Liver (tissue), 9 donors: Measurements from ENCODE around the gene REEP3. TPM values are rescaled to one million over a fixed set of nuclear protein-coding genes. Genes with fewer than 3 reads are reported as not detected.

Experiments used
- DNase-seq: peaks from one replicate; pipeline ENCODE4 v3.0.0-alpha.2; 2017; ENCODE audit warnings: low spot score
- H3K27ac ChIP-seq, 2 donors: one replicate each; pipeline ENCODE4 v1.7.0; 2013; ENCODE audit warnings: inconsistent platforms in 2 of 2, low read length in 2 of 2, control low read depth in 1 of 2, low read depth in 1 of 2, mild to moderate bottlenecking in 1 of 2
- H3K27me3 ChIP-seq, 4 donors: one replicate each; pipeline versions ENCODE4 v1.6.1 to v1.7.0; 2013; ENCODE audit warnings: low read length in 3 of 4, inconsistent platforms in 1 of 4, mild to moderate bottlenecking in 1 of 4, moderate library complexity in 1 of 4; ENCODE audit not compliant: control insufficient read depth in 4 of 4, insufficient read depth in 4 of 4
- H3K36me3 ChIP-seq, 4 donors: one replicate each; pipeline versions ENCODE4 v1.6.1 to v1.7.0; 2013; ENCODE audit warnings: low read length in 3 of 4, mild to moderate bottlenecking in 3 of 4, low read depth in 1 of 4, moderate library complexity in 1 of 4; ENCODE audit not compliant: control insufficient read depth in 4 of 4, insufficient read depth in 3 of 4
- H3K4me1 ChIP-seq, 4 donors: one replicate each; pipeline versions ENCODE4 v1.6.1 to v1.7.0; 2013; ENCODE audit warnings: low read length in 3 of 4, mild to moderate bottlenecking in 3 of 4, moderate library complexity in 1 of 4; ENCODE audit not compliant: control insufficient read depth in 4 of 4, insufficient read depth in 4 of 4
- H3K4me3 ChIP-seq, 3 donors: one replicate each; pipeline versions ENCODE4 v1.6.1 to v1.7.0; 2013; ENCODE audit warnings: low read length in 3 of 3, control low read depth in 1 of 3, low read depth in 1 of 3, mild to moderate bottlenecking in 1 of 3
- H3K9ac ChIP-seq, 2 donors: one replicate each; pipeline ENCODE4 v1.7.0; 2013; ENCODE audit warnings: low read length in 2 of 2, mild to moderate bottlenecking in 2 of 2, moderate library complexity in 2 of 2, control low read depth in 1 of 2, low read depth in 1 of 2
- H3K9me3 ChIP-seq, 4 donors: one replicate each; pipeline versions ENCODE4 v1.6.1 to v1.7.0; 2013; ENCODE audit warnings: low read length in 3 of 4; ENCODE audit not compliant: control insufficient read depth in 4 of 4
- ATF3 ChIP-seq: IDR thresholded peaks from 2 replicates; pipeline ENCODE4 v1.6.1; 2016; ENCODE audit warnings: antibody characterized with exemption
- CTCF ChIP-seq: fragments of 150-350 bp; IDR thresholded peaks from 2 replicates; pipeline ENCODE4 v1.5.1; 2017; ENCODE audit warnings: improper control_type of control experiment, low read depth, low read length; ENCODE audit not compliant: missing input control
- FOXA1 ChIP-seq: IDR thresholded peaks from 2 replicates; pipeline ENCODE4 v1.6.1; 2016; ENCODE audit warnings: antibody characterized with exemption
- FOXA2 ChIP-seq: IDR thresholded peaks from 2 replicates; pipeline ENCODE4 v1.6.1; 2016; ENCODE audit warnings: antibody characterized with exemption
- GABPA ChIP-seq, 2 donors: IDR thresholded peaks in 1 of 2; conservative IDR thresholded peaks in 1 of 2; 2 replicates each; pipeline ENCODE4 v1.6.1; 2016; ENCODE audit warnings: antibody characterized with exemption in 2 of 2, mild to moderate bottlenecking in 1 of 2, moderate library complexity in 1 of 2
- HNF4A ChIP-seq, 2 donors: conservative IDR thresholded peaks; 2 replicates each; pipeline ENCODE4 v1.6.1; 2016; ENCODE audit warnings: antibody characterized with exemption in 2 of 2, mild to moderate bottlenecking in 2 of 2
- HNF4G ChIP-seq: IDR thresholded peaks from 2 replicates; pipeline ENCODE4 v1.6.1; 2016; ENCODE audit warnings: antibody characterized with exemption
- JUND ChIP-seq, 2 donors: IDR thresholded peaks; 2 replicates each; pipeline ENCODE4 v1.6.1; 2016; ENCODE audit warnings: antibody characterized with exemption in 2 of 2
- MAX ChIP-seq: IDR thresholded peaks from 2 replicates; pipeline ENCODE4 v1.6.1; 2016; ENCODE audit warnings: antibody characterized with exemption
- NR2F2 ChIP-seq: IDR thresholded peaks from 2 replicates; pipeline ENCODE4 v1.6.1; 2016; ENCODE audit warnings: antibody characterized with exemption
- RAD21 ChIP-seq, 2 donors: IDR thresholded peaks; 2 replicates each; pipeline ENCODE4 v1.6.1; 2016; ENCODE audit warnings: antibody characterized with exemption in 2 of 2, mild to moderate bottlenecking in 2 of 2
- REST ChIP-seq: IDR thresholded peaks from 2 replicates; pipeline ENCODE4 v1.6.1; 2016; ENCODE audit warnings: antibody characterized with exemption, mild to moderate bottlenecking
- RXRA ChIP-seq, 2 donors: IDR thresholded peaks; 2 replicates each; pipeline ENCODE4 v1.6.1; 2017 to 2018; ENCODE audit warnings: antibody characterized with exemption in 2 of 2, mild to moderate bottlenecking in 1 of 2
- SP1 ChIP-seq: IDR thresholded peaks from 2 replicates; pipeline ENCODE4 v1.6.1; 2018; ENCODE audit warnings: antibody characterized with exemption, mild to moderate bottlenecking
- TAF1 ChIP-seq: conservative IDR thresholded peaks from 2 replicates; pipeline ENCODE4 v1.6.1; 2016; ENCODE audit warnings: antibody characterized with exemption, mild to moderate bottlenecking
- YY1 ChIP-seq: IDR thresholded peaks from 2 replicates; pipeline ENCODE4 v1.6.1; 2016; ENCODE audit warnings: antibody characterized with exemption, mild to moderate bottlenecking
- ZBTB33 ChIP-seq: IDR thresholded peaks from 2 replicates; pipeline ENCODE4 v1.6.1; 2016; ENCODE audit warnings: antibody characterized with exemption
- WGBS: extraction: QIAGEN DNeasy Blood & Tissue Kit; methylation state at CpG from one replicate; pipeline ENCODE4 v1.1.7; 2013; 5-methylcytosine and 5-hydroxymethylcytosine counted together
- polyA plus RNA-seq, 2 donors: library from polyadenylated mRNA; stranded (reverse) in 1 of 2; unstranded in 1 of 2; fragments of 200-250 nt in 1 of 2; fragments of >200 nt in 1 of 2; fragmentation: Nextera tagmentation in 1 of 2; extraction: Ambion mirVana in 1 of 2; gene quantifications; one replicate each; pipeline versions ENCODE4 v1.2.1 to v1.2.3, GENCODE V29; 2013 to 2015
- total RNA-seq, 2 donors: library from RNA; depleted of rRNA; stranded (reverse); fragments of >200 nt; gene quantifications; one replicate each; pipeline ENCODE4 v1.2.3, GENCODE V29; 2014
- donor health status: healthy.
- donor health status: healthy.
- donor health status: healthy.
- donor health status: healthy.
- donor health status: healthy.

REEP3 gene
- total and polyA plus RNA-seq, 4 donors = 7.9 to 26.9 (median 18.2) TPM

GRCh38 chr10:63624701-63625100 lies 103.5 kb downstream of the REEP3 start:
- no peaks in the 10 kb centered on the region for H3K9me3 ChIP-seq
- DNase-seq = no peak
- H3K27me3 ChIP-seq = no peaks in the 10 kb centered on the region
- no peak overlapping the region for H3K4me3 ChIP-seq
- H3K36me3 ChIP-seq = no peaks in the 10 kb centered on the region
- no peak overlapping the region for H3K27ac ChIP-seq
- WGBS = 93% methylated on average over 2 of the region's 2 CpGs
- TF ChIP-seq ATF3 (no peak), RAD21 (IDR thresholded peaks at IDR 0.05) (no peak), RXRA (IDR thresholded peaks at IDR 0.05) (no peak), ZBTB33 (no peak), JUND (IDR thresholded peaks at IDR 0.05) (no peak), GABPA (IDR thresholded peaks at IDR 0.05 in 1 of 2, conservative IDR thresholded peaks at IDR 0.05 in 1 of 2) (no peak), FOXA2 (no peak), HNF4G (no peak), FOXA1 (no peak), MAX (no peak), SP1 (no peak), CTCF (no peak), YY1 (no peak), HNF4A (conservative IDR thresholded peaks at IDR 0.05) (no peak), TAF1 (no peak), REST (no peak), NR2F2 (no peak)
- H3K9ac ChIP-seq = no peak overlapping the region
- H3K4me1 ChIP-seq = peaks cover 0 to 23% (median 19%) of the 10 kb centered on the region in 4 donors

- Histone ChIP-seq H3K9ac (no peak overlapping the region), H3K4me3 (no peak overlapping the region), H3K27ac (peak overlapping the region in 1 of 2 donors; percentile 38), H3K27me3 (no peaks in the 10 kb centered on the region), H3K9me3 (no peaks in the 10 kb centered on the region), H3K36me3 (no peaks in the 10 kb centered on the region), H3K4me1 (peaks cover 0 to 41% (median 33%) of the 10 kb centered on the region in 4 donors)
- WGBS = 71% methylated on average over 8 of the region's 8 CpGs
- no peak for DNase-seq
- no peak for TF ChIP-seq CTCF
- TF ChIP-seq HNF4A (conservative IDR thresholded peaks at IDR 0.05) = no peak
- no peak for TF ChIP-seq SP1
- TF ChIP-seq ATF3 = no peak
- no peak for TF ChIP-seq FOXA1
- TF ChIP-seq ZBTB33 = no peak
- no peak for TF ChIP-seq RXRA (IDR thresholded peaks at IDR 0.05)
- TF ChIP-seq HNF4G = no peak
- TF ChIP-seq FOXA2 = no peak
These were observed 106.2 kb downstream of the REEP3 start for GRCh38 chr10:63627396-63627795.
